Measurements from ENCODE around the gene PLXDC2.

- TF ChIP-seq POLR2A (IDR thresholded peaks at IDR 0.05) (no peak), CTCF (IDR thresholded peaks at IDR 0.05) (no peak)
Observed at GRCh38 chr10:20207653-20208052, 391.4 kb downstream of the PLXDC2 start.

All from Peyer's patch (tissue), 4 donors.